ENCODE data around the gene ARPC1B. TPM values are rescaled to one million over a fixed set of nuclear protein-coding genes. Genes with fewer than 3 reads are reported as not detected.
A peak's percentile ranks its signal among the peaks of the same experiment; 100 is the strongest.

The ARPC1B gene
- total and polyA plus RNA-seq, 9 of the 15 experiments (the other 6 are each of a cell fraction or from before 2014, with no cell fraction given), result 6.7 to 357 (median 211) TPM

GRCh38 chr7:99375070-99375807 is 709 bp downstream of the ARPC1B start:
- intact Hi-C loops (cut with micrococcal nuclease) (loop anchor here (2.0 kb wide), 1 partner anchor 34 kb away; the partner anchor contains the start of genes BUD31 and PDAP1), in situ Hi-C loops (cut with MboI) (no loop called here)
- CTCF ChIA-PET (ENCODE audit: low intra/inter-chr PET ratio), result no interaction called here
- Histone ChIP-seq H3K9me3 (replicated peaks; ENCODE audit: control insufficient read depth, insufficient read depth, low read depth, low read length) (no peaks in the 10 kb centered on the region), H3K9me1 (ENCODE audit: control insufficient read depth, insufficient read depth, low read length) (no peaks in the 10 kb centered on the region), H3K27me3 (ENCODE audit: control insufficient read depth in 2 of 2, insufficient read depth in 2 of 2, low read length in 2 of 2) (no peaks in the 10 kb centered on the region), H3K27ac (ENCODE audit: extremely low read depth, low read depth, low read length) (peak overlapping the region; percentile 74; the same call in 2 of the 3 replicates), H4K20me1 (replicated peaks; ENCODE audit: control insufficient read depth, insufficient read depth, low read length) (peaks cover 7% of the 10 kb centered on the region; the same call in 1 of the 2 replicates), H3K4me1 (replicated peaks in 1 of 2; ENCODE audit: control insufficient read depth in 2 of 2, insufficient read depth in 2 of 2, low read length in 2 of 2) (peaks cover 24 to 60% of the 10 kb centered on the region in 2 experiments), H3K36me3 (ENCODE audit: control insufficient read depth, insufficient read depth, low read length) (peaks cover 33% of the 10 kb centered on the region), H2AFZ (ENCODE audit: low read depth, low read length) (peak overlapping the region; percentile 54; the same call in 1 of the 2 replicates), H3K9ac (ENCODE audit: insufficient read depth in 1 of 2, low read depth in 2 of 2, low read length in 2 of 2) (peak overlapping the region; percentile 79 to 83), H3K4me2 (ENCODE audit: insufficient read depth, low read length) (peak overlapping the region; percentile 81), H3K79me2 (ENCODE audit: control insufficient read depth, insufficient read depth, low read length) (peaks cover 48% of the 10 kb centered on the region), H3K4me3 (peak overlapping the region; percentile 94)
- FAIRE-seq, result peak; percentile 19
- WGBS (ENCODE audit: insufficient coverage, low coverage, missing lambda C conversion rate), result 4% methylated on average over 27 of the region's 58 CpGs
- DNase-seq (ENCODE audit: extremely low read depth in 1 of 4, low spot score in 3 of 4), result peak; percentile 81 to 91 (median 84)
- BruUV-seq (replicated peaks), result no TSS peak
- ATAC-seq, result peak; percentile 86
- POLR2A ChIA-PET, result interaction anchor here (0.6 to 1.5 kb wide), 4 partner anchors 8 to 1134 kb away, joined by 3 to 6 read pairs (median 4); no protein-coding TSS in a partner anchor
- no peak for TF ChIP-seq ZNF696 (CRISPR knock-in tag; conservative IDR thresholded peaks at IDR 0.05)
- no peak for TF ChIP-seq BACH1 (tag; IDR thresholded peaks at IDR 0.05)
- no peak for TF ChIP-seq ZNF583 (CRISPR knock-in tag; IDR thresholded peaks at IDR 0.05)
- 0 out of 4 replicates have a peak, but pooled peaks of 1 of the 2 experiments have one; percentile 52 for TF ChIP-seq TEAD1 (CRISPR knock-in tag; IDR thresholded peaks at IDR 0.05)
- TF ChIP-seq HDAC1 (IDR thresholded peaks at IDR 0.05), result peak in 1 of 2 experiments; percentile 88; a peak in 2 of 4 replicates
- TF ChIP-seq ZNF639 (CRISPR knock-in tag; conservative IDR thresholded peaks at IDR 0.05 in 1 of 2, IDR thresholded peaks at IDR 0.05 in 1 of 2), result peak in 1 of 2 experiments; percentile 63; a peak in 2 of 4 replicates
- peak; percentile 77 for TF ChIP-seq ELF2 (CRISPR knock-in tag; IDR thresholded peaks at IDR 0.05)
- no peak for TF ChIP-seq ZKSCAN1 (IDR thresholded peaks at IDR 0.05; ENCODE audit: low read depth, low read length)
- 0 out of 2 replicates have a peak, but pooled peaks have one; percentile 51 for TF ChIP-seq THAP12 (CRISPR knock-in tag; IDR thresholded peaks at IDR 0.05)
- peak; percentile 99 for TF ChIP-seq ZNF121 (CRISPR knock-in tag; conservative IDR thresholded peaks at IDR 0.05)
- peak; percentile 74; the same call in 1 of the 2 replicates for TF ChIP-seq TGIF2 (CRISPR knock-in tag; IDR thresholded peaks at IDR 0.05)
- no peak for TF ChIP-seq PRMT5 (CRISPR knock-in tag; IDR thresholded peaks at IDR 0.05)
- TF ChIP-seq HDAC8 (tag; IDR thresholded peaks at IDR 0.05), result no peak
- no peak for TF ChIP-seq CREB1 (IDR thresholded peaks at IDR 0.05)
- no peak; the same call in 1 of the 2 replicates for TF ChIP-seq CREB1 (CRISPR knock-in tag; IDR thresholded peaks at IDR 0.05)

Data from K562 (cell line).